NCI-H2029 (cell line): ENCODE measurements around the gene ITGAD.

Source experiments
- DNase-seq: peaks from one replicate; lab custom pipeline; 2025; lab: John Stamatoyannopoulos, UW

The ITGAD gene

GRCh38 chr16:31365131-31365865, 27.8 kb upstream of the ITGAD start:
- no peak for DNase-seq

DNA sequence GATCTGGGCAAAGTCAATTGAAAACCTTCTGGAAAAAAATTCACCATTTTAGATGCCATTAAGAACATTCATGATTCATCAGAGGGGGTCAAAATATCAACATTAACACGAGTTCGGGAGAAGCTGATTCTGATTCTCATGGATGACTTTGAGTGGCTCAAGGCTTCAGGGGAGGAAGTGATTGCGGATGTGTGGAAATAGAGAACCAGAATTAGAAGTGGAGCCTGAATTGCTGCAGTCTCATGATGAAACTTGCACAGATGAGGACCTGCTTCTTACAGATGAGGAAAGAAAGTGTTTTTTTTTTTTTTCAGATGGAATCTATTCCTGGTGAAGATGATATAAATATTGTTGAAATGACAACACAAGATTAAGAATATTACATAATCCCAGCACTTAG, 25.3 kb upstream of the ITGAD start:
- DNase-seq = no peak

DNA sequence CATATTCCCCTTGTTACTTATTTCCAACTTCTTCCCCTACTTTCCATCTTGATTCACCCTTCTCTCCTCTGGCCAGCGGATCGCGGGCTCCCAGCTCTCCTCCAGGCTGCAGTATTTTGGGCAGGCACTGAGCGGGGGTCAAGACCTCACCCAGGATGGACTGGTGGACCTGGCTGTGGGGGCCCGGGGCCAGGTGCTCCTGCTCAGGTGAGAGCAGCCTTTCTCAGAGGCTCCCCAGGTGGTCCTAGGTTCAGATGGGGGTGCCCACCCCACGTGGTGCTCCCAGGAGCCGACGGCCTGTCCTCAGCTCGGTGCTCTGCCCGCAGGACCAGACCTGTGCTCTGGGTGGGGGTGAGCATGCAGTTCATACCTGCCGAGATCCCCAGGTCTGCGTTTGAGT, 22.1 kb upstream of the ITGAD start:
- DNase-seq = no peak

- no peak for DNase-seq
These were observed 21.3 kb upstream of the ITGAD start for GRCh38 chr16:31371619-31372484.

GRCh38 chr16:31373235-31373634, 19.9 kb upstream of the ITGAD start:
- no peak for DNase-seq

DNA sequence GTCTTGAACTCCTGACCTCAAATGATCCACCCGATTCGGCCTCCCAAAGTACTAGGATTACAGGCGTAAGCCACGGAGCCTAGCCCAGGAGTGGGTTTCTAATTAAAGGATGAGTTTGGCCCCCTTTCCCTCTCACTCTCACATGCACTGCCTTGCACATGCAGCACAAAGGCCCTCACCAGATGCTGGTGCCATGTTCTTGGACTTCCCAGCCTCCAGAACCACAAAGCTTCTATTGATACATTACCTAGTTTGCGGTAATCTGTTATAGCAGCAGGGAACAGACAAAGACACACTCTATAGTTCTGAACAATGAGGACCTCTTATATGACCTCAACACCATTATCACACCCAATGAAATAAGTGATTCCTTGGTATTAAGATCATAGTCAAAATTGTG, 17.9 kb upstream of the ITGAD start:
- no peak for DNase-seq

- no peak for DNase-seq
These were observed 16.4 kb upstream of the ITGAD start for GRCh38 chr16:31376705-31377104.

GRCh38 chr16:31377210-31377903, 15.8 kb upstream of the ITGAD start:
- no peak for DNase-seq

DNA sequence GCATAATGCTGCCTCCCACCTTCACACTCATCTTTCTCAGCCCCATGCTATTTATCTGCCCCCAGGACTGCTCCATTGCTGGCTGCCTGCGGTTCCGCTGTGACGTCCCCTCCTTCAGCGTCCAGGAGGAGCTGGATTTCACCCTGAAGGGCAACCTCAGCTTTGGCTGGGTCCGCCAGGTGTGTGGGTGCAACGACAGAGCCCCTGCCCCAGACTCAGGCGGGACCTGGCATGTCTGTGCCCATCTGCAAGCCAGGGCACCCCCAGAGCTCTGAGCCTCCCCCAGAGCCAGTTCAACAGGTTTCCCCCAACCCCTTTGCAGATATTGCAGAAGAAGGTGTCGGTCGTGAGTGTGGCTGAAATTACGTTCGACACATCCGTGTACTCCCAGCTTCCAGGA, 12.9 kb upstream of the ITGAD start:
- DNase-seq = no peak

- DNase-seq = no peak
These were observed 10.5 kb upstream of the ITGAD start for GRCh38 chr16:31382485-31383161.

DNA sequence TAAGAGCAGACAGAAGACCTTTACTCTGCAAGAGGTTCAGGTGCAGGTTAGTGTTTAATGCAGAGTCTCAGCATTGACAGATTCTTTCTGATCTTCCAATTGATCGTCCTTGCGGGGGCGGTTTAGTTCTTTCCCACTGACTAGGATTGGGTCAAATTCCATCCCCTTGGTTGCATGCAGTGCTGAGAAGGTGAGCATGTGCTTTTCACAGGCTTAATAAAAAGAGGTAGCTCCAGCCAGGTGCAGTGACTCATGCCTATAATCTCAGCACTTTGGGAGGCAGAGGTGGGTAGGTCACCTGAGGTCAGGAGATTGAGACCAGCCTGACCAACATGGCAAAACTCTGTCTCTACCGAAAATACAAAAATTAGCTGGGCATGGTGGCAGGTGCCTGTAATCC, 7.5 kb upstream of the ITGAD start:
- DNase-seq = no peak

DNA sequence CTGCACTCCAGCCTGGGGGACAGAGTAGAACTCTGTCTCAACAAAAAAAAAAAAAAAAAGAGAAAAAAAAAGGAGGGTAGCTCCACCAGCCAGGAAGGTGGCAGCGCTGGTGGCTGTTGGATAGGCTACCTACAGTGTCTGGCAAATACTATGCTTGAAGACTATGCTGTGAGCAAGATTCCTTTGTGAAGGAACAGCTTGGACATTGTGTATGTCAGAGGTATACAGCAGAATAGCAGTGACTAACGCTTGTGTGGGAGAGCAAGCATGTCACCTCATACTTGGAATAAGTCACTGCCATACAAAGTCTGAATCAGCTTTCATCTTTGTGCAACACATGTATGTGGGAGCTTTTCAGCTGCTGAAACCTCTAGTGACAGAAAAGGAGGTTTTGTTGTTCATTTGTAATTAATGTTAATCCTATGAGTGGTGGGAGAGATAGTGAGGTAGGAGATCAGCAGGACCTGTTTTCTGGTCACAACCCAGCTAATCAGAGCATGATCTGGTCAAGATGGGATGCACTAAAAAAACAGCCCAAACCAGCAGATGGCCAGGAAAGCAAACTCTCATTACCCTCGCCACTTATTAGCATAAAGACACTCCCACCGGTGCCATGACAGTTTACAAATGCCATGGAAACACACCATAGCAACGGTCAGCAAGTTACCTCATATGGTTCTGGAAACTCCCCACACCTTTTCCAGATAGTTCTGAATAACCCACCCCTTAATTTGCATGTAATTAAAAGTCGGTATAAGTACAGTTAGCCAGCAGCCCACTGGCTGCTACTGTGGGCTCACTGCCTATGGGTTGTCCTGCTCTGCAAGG, 6.8 kb upstream of the ITGAD start:
- DNase-seq = no peak

- no peak for DNase-seq
These were observed 4.6 kb upstream of the ITGAD start for GRCh38 chr16:31388535-31388934.

- DNase-seq = no peak
These were observed 2.6 kb upstream of the ITGAD start for GRCh38 chr16:31390504-31391041.

- no peak for DNase-seq
These were observed 2.5 kb downstream of the ITGAD start for GRCh38 chr16:31395647-31396046.

DNA sequence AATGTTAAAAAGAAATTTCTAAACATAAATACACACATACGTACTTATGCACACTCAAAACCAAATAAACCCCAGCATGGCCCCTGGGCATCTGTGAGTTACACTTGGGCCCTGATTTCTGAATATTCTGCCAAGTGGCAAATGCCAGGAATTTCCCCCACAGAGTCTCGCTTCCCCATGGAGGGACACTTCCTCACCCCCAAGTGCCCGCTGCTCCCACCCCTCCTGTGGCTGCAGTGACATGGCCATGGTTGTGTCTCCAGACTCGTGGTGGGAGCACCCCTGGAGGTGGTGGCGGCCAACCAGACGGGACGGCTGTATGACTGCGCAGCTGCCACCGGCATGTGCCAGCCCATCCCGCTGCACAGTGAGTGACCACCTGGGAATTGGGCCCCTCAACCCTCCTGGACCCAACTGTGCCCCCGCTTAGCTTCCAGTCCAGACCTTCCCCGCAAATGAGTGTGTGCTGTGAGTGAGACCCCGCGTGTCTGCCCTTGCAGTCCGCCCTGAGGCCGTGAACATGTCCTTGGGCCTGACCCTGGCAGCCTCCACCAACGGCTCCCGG, 4.0 kb downstream of the ITGAD start:
- DNase-seq = no peak

GRCh38 chr16:31397701-31398100, 4.6 kb downstream of the ITGAD start:
- DNase-seq = no peak

DNA sequence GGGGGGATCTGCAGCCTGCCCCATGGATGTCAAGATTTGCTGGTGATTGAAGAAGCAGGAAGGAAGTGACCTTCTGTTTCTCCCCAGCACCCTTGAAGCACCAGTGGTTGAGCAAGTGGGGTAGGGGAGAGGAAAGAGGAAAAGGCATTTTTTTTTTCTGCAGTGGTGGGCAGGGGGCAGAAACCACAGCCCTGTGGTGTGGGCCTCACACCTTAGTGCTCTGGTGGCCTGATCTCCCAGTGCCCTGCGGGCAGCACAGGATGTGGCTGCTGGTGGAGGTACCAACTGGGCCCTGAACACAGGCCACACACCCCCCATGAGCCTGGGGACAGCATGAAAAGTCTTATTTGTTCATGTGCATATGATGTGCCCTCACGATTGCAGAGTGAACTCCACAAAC, 7.1 kb downstream of the ITGAD start:
- DNase-seq = no peak

GRCh38 chr16:31401436-31401835, 8.3 kb downstream of the ITGAD start:
- DNase-seq = no peak

DNA sequence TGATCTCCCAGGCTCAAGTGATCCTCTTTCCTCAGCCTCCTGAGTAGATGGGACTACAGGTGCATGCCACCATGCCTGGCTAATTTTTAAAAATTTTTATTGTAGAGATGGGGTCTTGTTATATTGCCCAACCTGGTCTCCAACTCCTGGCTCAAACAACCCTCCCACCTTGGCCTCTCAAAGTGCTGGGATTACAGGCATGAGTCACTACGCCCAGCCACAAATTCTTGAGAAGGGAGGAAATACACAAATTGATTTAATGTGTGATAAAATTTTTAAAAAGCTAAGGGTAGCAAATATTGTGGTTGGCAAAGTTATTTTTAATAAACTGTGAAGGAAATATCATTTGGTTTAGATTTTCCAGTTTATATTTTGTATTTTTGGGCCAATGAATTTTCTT, 9.6 kb downstream of the ITGAD start:
- DNase-seq = no peak
